GM04503 (cell line): ENCODE results near the gene MRPL22.
"Not testable (repeated sequence)": the region's sequence is repeated elsewhere in the genome, so short reads cannot be mapped to it uniquely, and the experiment has no call there.

Source experiments
- DNase-seq: peaks from one replicate; pipeline ENCODE4 v3.0.0-alpha.2; 2012; ENCODE audit warnings: low read depth

The MRPL22 gene

GRCh38 chr5:154943527-154943926 is 2.7 kb downstream of the MRPL22 start:
- DNase-seq, result no peak

GRCh38 chr5:154944716-154945115 is 3.8 kb downstream of the MRPL22 start:
- no peak for DNase-seq

GRCh38 chr5:154945695-154946301 is 4.9 kb downstream of the MRPL22 start:
- DNase-seq, result no peak

- DNase-seq, result no peak
These were observed 6.9 kb downstream of the MRPL22 start for GRCh38 chr5:154947778-154948177.

GRCh38 chr5:154948313-154948712 is 7.4 kb downstream of the MRPL22 start:
- no peak for DNase-seq

- DNase-seq, result no peak
These were observed 8.9 kb downstream of the MRPL22 start for GRCh38 chr5:154949781-154950180.

GRCh38 chr5:154956712-154957111 is 15.8 kb downstream of the MRPL22 start:
- DNase-seq, result no peak

GRCh38 chr5:154962494-154962893 is 21.6 kb downstream of the MRPL22 start:
- peak; percentile 18 for DNase-seq

- no peak for DNase-seq
These were observed 25.4 kb downstream of the MRPL22 start for GRCh38 chr5:154966081-154966841.

- no peak for DNase-seq
These were observed 26.0 kb downstream of the MRPL22 start for GRCh38 chr5:154966874-154967273.

- DNase-seq, result no peak
These were observed 26.6 kb downstream of the MRPL22 start for GRCh38 chr5:154967421-154968024.

GRCh38 chr5:154968953-154969352 is 28.1 kb downstream of the MRPL22 start:
- DNase-seq, result no peak

GRCh38 chr5:154970759-154971158 is 29.9 kb downstream of the MRPL22 start:
- no peak for DNase-seq

- DNase-seq, result no peak
These were observed 30.6 kb downstream of the MRPL22 start for GRCh38 chr5:154971501-154971900.

- DNase-seq, result no peak
These were observed 31.7 kb downstream of the MRPL22 start for GRCh38 chr5:154972476-154973080.

GRCh38 chr5:154976082-154976481 is 35.2 kb downstream of the MRPL22 start:
- DNase-seq, result not testable (repeated sequence)

- no peak for DNase-seq
These were observed 36.5 kb downstream of the MRPL22 start for GRCh38 chr5:154977409-154977808.

GRCh38 chr5:154978294-154978693 is 37.4 kb downstream of the MRPL22 start:
- not testable (repeated sequence) for DNase-seq

GRCh38 chr5:154984946-154985516 is 44.2 kb downstream of the MRPL22 start:
- DNase-seq, result no peak

GRCh38 chr5:154986151-154986550 is 45.3 kb downstream of the MRPL22 start:
- no peak for DNase-seq

GRCh38 chr5:154989626-154990025 is 48.8 kb downstream of the MRPL22 start:
- DNase-seq, result no peak

GRCh38 chr5:154993461-154993860 is 52.6 kb downstream of the MRPL22 start:
- DNase-seq, result no peak

GRCh38 chr5:154995679-154996078 is 54.8 kb downstream of the MRPL22 start:
- DNase-seq, result no peak
